ENCODE measurements around the gene MS4A4E. TPM values are rescaled to one million over a fixed set of nuclear protein-coding genes. Genes with fewer than 3 reads are reported as not detected.
"Not testable (repeated sequence)": the region's sequence is repeated elsewhere in the genome, so short reads cannot be mapped to it uniquely, and the experiment has no call there.

MS4A4E gene
- total RNA-seq (2014; rRNA removed; shearing (Covaris generic)) (not detected in 2 replicates), total RNA-seq (2022) (not detected in 2 replicates), Bru-seq, nascent RNA (percentile 9 among the genes with signal in this experiment), BruChase-seq, experiment 1, labeled RNA remaining after a 6-hour chase (percentile 20 among the genes with signal in this experiment), BruChase-seq, experiment 2, labeled RNA remaining after a 2-hour chase (percentile 21 among the genes with signal in this experiment)
- long read RNA-seq, result 0 reads

DNA sequence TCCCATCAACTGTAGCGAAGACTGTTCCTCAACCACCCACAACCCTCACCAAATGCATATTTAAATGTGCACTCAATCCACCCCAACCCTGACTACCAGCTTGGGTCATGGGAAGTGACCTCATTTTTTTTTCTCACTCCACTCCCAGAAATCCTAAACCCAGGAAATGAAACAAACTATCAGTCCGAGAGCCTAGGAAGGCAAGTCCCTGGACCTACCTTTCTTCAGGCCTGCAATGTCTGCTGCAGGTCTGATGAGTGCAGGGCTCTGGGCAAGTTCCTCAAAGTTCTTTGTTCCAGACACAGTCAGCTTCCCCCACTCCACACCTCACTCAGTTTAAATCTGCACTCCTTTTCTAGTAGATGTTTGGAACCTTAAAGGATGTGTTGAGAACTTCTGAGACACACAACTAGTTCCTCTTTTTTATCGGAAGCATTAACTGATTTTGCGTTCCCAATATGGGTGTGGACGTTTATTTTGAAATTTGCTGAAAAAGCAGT lies at the start of gene MS4A4E:
TSS of gene MS4A4E (minus strand) at position 398 of the 500 bp plus-strand sequence. CDS start 13,082 bp downstream, outside the sequence.
- Histone ChIP-seq H3K9me2 (ENCODE audit: insufficient read depth, low read length) (no peaks in the 10 kb centered on the region), H3K9me3 (ENCODE audit: low read length) (no peaks in the 10 kb centered on the region), H3K4me1 (ENCODE audit: insufficient read depth, low read length, poor library complexity, severe bottlenecking) (no peaks in the 10 kb centered on the region), H3K79me2 (ENCODE audit: insufficient read depth, low read depth, low read length) (no peaks in the 10 kb centered on the region), H3K27ac (ENCODE audit: low read depth, low read length, poor library complexity, severe bottlenecking) (no peak within 1 kb of the TSS), H4K20me1 (ENCODE audit: insufficient read depth, low read length) (no peaks in the 10 kb centered on the region), H3K4me3 (ENCODE audit: low read depth, low read length, poor library complexity, severe bottlenecking) (no peak within 1 kb of the TSS), H3K36me3 (ENCODE audit: insufficient read depth, low read length) (no peaks in the 10 kb centered on the region), H2AFZ (ENCODE audit: low read length) (no peak within 1 kb of the TSS), H3K4me2 (ENCODE audit: low read length) (no peak within 1 kb of the TSS)
- POLR2A ChIA-PET, result no interaction called here
- no peak for DNase-seq (ENCODE audit: low spot score)
- no peak for TF ChIP-seq EZH2phosphoT487 (IDR thresholded peaks at IDR 0.05; ENCODE audit: borderline replicate concordance, low read depth, low read length)
- TF ChIP-seq, protein P1, sequence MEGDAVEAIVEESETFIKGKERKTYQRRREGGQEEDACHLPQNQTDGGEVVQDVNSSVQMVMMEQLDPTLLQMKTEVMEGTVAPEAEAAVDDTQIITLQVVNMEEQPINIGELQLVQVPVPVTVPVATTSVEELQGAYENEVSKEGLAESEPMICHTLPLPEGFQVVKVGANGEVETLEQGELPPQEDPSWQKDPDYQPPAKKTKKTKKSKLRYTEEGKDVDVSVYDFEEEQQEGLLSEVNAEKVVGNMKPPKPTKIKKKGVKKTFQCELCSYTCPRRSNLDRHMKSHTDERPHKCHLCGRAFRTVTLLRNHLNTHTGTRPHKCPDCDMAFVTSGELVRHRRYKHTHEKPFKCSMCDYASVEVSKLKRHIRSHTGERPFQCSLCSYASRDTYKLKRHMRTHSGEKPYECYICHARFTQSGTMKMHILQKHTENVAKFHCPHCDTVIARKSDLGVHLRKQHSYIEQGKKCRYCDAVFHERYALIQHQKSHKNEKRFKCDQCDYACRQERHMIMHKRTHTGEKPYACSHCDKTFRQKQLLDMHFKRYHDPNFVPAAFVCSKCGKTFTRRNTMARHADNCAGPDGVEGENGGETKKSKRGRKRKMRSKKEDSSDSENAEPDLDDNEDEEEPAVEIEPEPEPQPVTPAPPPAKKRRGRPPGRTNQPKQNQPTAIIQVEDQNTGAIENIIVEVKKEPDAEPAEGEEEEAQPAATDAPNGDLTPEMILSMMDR (conservative IDR thresholded peaks at IDR 0.05; ENCODE audit: low read length), result no peak
- no TSS peak for BruUV-seq (replicated peaks)
- CTCF ChIA-PET (ENCODE audit: unreplicated experiment), result no interaction called here
- intact Hi-C loops (cut with micrococcal nuclease; ENCODE audit: unreplicated experiment), result no loop called here

DNA sequence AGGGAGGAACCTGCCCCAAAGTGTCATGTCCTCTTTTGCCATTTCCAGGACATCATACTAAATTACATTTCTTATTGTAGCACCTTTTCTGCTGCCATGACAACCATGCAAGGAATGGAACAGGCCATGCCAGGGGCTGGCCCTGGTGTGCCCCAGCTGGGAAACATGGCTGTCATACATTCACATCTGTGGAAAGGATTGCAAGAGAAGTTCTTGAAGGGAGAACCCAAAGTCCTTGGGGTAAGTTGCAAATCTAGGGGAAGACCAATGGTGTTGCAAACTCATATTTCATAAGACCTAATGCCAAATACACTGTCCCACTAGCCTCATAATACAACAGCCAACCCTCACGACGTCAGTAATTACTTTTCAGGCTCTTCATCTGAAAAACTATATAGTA lies 49.2 kb upstream of the MS4A4E start:
- no TSS peak for BruUV-seq (replicated peaks)
- ChIA-PET POLR2A (no interaction called here), CTCF (ENCODE audit: unreplicated experiment) (no interaction called here)
- intact Hi-C loops (cut with micrococcal nuclease; ENCODE audit: unreplicated experiment), result no loop called here
- Histone ChIP-seq H3K9me3 (ENCODE audit: low read length) (no peaks in the 10 kb centered on the region), H4K20me1 (ENCODE audit: insufficient read depth, low read length) (no peaks in the 10 kb centered on the region), H3K27ac (ENCODE audit: low read depth, low read length, poor library complexity, severe bottlenecking) (no peak overlapping the region), H3K79me2 (ENCODE audit: insufficient read depth, low read depth, low read length) (no peaks in the 10 kb centered on the region), H3K4me2 (ENCODE audit: low read length) (no peak overlapping the region), H2AFZ (ENCODE audit: low read length) (no peak overlapping the region), H3K4me3 (ENCODE audit: low read depth, low read length, poor library complexity, severe bottlenecking) (no peak overlapping the region), H3K9me2 (ENCODE audit: insufficient read depth, low read length) (no peaks in the 10 kb centered on the region), H3K36me3 (ENCODE audit: insufficient read depth, low read length) (no peaks in the 10 kb centered on the region), H3K4me1 (ENCODE audit: insufficient read depth, low read length, poor library complexity, severe bottlenecking) (no peaks in the 10 kb centered on the region)
- no peak for TF ChIP-seq EZH2phosphoT487 (IDR thresholded peaks at IDR 0.05; ENCODE audit: borderline replicate concordance, low read depth, low read length)
- TF ChIP-seq, protein P1 (conservative IDR thresholded peaks at IDR 0.05; ENCODE audit: low read length), result no peak
- no peak for DNase-seq (ENCODE audit: low spot score)

GRCh38 chr11:60288531-60288930 lies 45.6 kb upstream of the MS4A4E start:
- Histone ChIP-seq H3K4me3 (ENCODE audit: low read depth, low read length, poor library complexity, severe bottlenecking) (no peak overlapping the region), H3K79me2 (ENCODE audit: insufficient read depth, low read depth, low read length) (no peaks in the 10 kb centered on the region), H3K4me1 (ENCODE audit: insufficient read depth, low read length, poor library complexity, severe bottlenecking) (no peaks in the 10 kb centered on the region), H4K20me1 (ENCODE audit: insufficient read depth, low read length) (no peaks in the 10 kb centered on the region), H3K9me3 (ENCODE audit: low read length) (no peaks in the 10 kb centered on the region), H3K9me2 (ENCODE audit: insufficient read depth, low read length) (no peaks in the 10 kb centered on the region), H3K4me2 (ENCODE audit: low read length) (no peak overlapping the region), H3K27ac (ENCODE audit: low read depth, low read length, poor library complexity, severe bottlenecking) (no peak overlapping the region), H2AFZ (ENCODE audit: low read length) (no peak overlapping the region), H3K36me3 (ENCODE audit: insufficient read depth, low read length) (no peaks in the 10 kb centered on the region)
- CTCF ChIA-PET (ENCODE audit: unreplicated experiment), result no interaction called here
- DNase-seq (ENCODE audit: low spot score), result no peak
- POLR2A ChIA-PET, result interaction anchor here (0.6 kb wide), 1 partner anchor 419 kb away, joined by 6 read pairs; no protein-coding TSS in a partner anchor
- intact Hi-C loops (cut with micrococcal nuclease; ENCODE audit: unreplicated experiment), result no loop called here
- no TSS peak for BruUV-seq (replicated peaks)
- TF ChIP-seq, protein P1 (conservative IDR thresholded peaks at IDR 0.05; ENCODE audit: low read length), result no peak
- TF ChIP-seq EZH2phosphoT487 (IDR thresholded peaks at IDR 0.05; ENCODE audit: borderline replicate concordance, low read depth, low read length), result no peak

DNA sequence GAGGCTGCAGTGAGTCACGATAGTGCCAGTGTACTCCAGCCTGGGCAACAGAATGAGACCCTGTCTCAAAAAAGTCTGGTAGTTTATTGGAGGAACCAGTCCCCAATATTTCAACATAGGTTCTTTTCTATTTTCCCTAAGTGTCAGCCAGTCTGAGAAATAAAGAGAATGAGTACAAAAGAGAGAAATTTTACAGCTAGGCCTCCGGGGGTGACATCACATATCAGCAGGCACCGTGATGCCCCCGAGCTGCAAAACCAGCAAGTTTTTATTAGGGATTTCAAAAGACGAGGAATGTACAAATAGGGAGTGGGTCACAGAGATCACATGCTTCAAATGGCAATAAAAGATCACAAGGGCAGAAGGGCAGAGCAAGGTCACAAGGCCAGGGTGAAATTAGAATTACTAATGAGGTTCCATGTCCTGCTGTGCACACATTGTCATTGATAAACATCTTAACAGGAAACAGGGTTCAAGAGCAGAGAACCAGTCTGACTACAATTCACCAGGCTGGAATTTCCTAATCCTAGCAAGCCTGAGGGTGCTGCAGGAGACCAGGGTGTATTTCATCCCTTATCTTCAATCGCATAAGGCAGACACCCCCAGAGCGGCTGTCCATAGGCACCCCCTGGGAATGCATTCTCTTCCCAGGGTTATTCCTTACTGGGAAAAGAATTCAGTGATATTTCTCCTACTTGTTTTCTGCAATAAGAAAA lies 42.6 kb upstream of the MS4A4E start:
- H3K4me1 ChIP-seq (ENCODE audit: insufficient read depth, low read length, poor library complexity, severe bottlenecking); H3K79me2 ChIP-seq (ENCODE audit: insufficient read depth, low read depth, low read length); BruUV-seq (replicated peaks); DNase-seq (ENCODE audit: low spot score); POLR2A ChIA-PET; H3K9me3 ChIP-seq (ENCODE audit: low read length); H3K36me3 ChIP-seq (ENCODE audit: insufficient read depth, low read length); H3K27ac ChIP-seq (ENCODE audit: low read depth, low read length, poor library complexity, severe bottlenecking); intact Hi-C loops (cut with micrococcal nuclease; ENCODE audit: unreplicated experiment); H3K9me2 ChIP-seq (ENCODE audit: insufficient read depth, low read length); CTCF ChIA-PET (ENCODE audit: unreplicated experiment); H3K4me3 ChIP-seq (ENCODE audit: low read depth, low read length, poor library complexity, severe bottlenecking); H4K20me1 ChIP-seq (ENCODE audit: insufficient read depth, low read length); H3K4me2 ChIP-seq (ENCODE audit: low read length); H2AFZ ChIP-seq (ENCODE audit: low read length): not testable (repeated sequence)

Data from OCI-LY7 (cell line).